Type B pancreatic cell (in vitro differentiated cells): ENCODE results near the gene ADISSP. TPM values are rescaled to one million over a fixed set of nuclear protein-coding genes. Genes with fewer than 3 reads are reported as not detected.
A peak's percentile ranks its signal among the peaks of the same experiment; 100 is the strongest.

ENCODE experiments used
- DNase-seq: peaks from one replicate; pipeline ENCODE4 v3.0.0; 2021; ENCODE audit warnings: mixed read lengths; ENCODE audit not compliant: unreplicated experiment; ENCODE audit errors: extremely low spot score
- H3K27ac Mint-ChIP-seq: 2 replicates; pipeline ENCODE4 v1.8.0; 2021; ENCODE audit warnings: mild to moderate bottlenecking, mixed read lengths
- H3K27me3 Mint-ChIP-seq: 2 replicates; pipeline ENCODE4 v1.8.0; 2021; ENCODE audit warnings: mixed read lengths
- H3K36me3 Mint-ChIP-seq: 2 replicates; pipeline ENCODE4 v1.8.0; 2021; ENCODE audit warnings: mixed read lengths
- H3K4me1 Mint-ChIP-seq: one replicate; pipeline ENCODE4 v1.8.0; 2021; ENCODE audit warnings: mixed read lengths; ENCODE audit not compliant: unreplicated experiment
- H3K4me3 Mint-ChIP-seq: 2 replicates; pipeline ENCODE4 v1.8.0; 2021; ENCODE audit warnings: mild to moderate bottlenecking, mixed read lengths
- H3K9me3 Mint-ChIP-seq: 2 replicates; pipeline ENCODE4 v1.8.0; 2021; ENCODE audit warnings: mixed read lengths
- total RNA-seq: library from RNA; stranded (reverse); gene quantifications from 2 replicates; pipeline ENCODE4 v1.2.1, GENCODE V29; 2021; ENCODE audit warnings: low replicate concordance
- TF ChIP-seq, protein P1 (sequence below): fragments of 200-600 bp; sonication (generic); conservative IDR thresholded peaks from 2 replicates; pipeline ENCODE4 v1.5.0; 2021; ENCODE audit warnings: antibody characterized with exemption, mild to moderate bottlenecking

ADISSP gene
- total RNA-seq, 1 donor from 2014 or later, result 49.4 TPM

DNA sequence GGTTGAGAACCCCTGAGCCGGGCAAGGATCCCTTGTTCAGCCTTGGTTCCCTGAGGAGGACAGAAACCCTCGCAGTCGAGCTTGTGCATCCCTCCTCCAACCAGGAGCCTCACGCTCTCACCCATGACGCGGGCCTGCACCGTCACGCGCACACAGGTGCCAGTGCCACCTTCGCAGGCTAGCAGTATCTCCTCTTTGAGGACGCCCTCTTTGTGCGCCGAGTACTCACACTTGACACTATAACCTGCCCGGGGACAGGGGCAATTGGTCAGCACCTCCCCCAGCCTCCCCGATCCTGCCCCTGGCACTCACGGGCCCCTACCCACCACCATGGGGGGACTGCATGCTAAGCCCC, 13.3 kb downstream of the ADISSP start:
- Mint-ChIP-seq H3K9me3 (no peaks in the 10 kb centered on the region), H3K4me3 (no peak overlapping the region), H3K27me3 (peaks cover 22% of the 10 kb centered on the region), H3K27ac (no peak overlapping the region), H3K36me3 (no peaks in the 10 kb centered on the region), H3K4me1 (peaks cover 3% of the 10 kb centered on the region)
- TF ChIP-seq, protein P1, sequence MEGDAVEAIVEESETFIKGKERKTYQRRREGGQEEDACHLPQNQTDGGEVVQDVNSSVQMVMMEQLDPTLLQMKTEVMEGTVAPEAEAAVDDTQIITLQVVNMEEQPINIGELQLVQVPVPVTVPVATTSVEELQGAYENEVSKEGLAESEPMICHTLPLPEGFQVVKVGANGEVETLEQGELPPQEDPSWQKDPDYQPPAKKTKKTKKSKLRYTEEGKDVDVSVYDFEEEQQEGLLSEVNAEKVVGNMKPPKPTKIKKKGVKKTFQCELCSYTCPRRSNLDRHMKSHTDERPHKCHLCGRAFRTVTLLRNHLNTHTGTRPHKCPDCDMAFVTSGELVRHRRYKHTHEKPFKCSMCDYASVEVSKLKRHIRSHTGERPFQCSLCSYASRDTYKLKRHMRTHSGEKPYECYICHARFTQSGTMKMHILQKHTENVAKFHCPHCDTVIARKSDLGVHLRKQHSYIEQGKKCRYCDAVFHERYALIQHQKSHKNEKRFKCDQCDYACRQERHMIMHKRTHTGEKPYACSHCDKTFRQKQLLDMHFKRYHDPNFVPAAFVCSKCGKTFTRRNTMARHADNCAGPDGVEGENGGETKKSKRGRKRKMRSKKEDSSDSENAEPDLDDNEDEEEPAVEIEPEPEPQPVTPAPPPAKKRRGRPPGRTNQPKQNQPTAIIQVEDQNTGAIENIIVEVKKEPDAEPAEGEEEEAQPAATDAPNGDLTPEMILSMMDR, result no peak
- no peak for DNase-seq

DNA sequence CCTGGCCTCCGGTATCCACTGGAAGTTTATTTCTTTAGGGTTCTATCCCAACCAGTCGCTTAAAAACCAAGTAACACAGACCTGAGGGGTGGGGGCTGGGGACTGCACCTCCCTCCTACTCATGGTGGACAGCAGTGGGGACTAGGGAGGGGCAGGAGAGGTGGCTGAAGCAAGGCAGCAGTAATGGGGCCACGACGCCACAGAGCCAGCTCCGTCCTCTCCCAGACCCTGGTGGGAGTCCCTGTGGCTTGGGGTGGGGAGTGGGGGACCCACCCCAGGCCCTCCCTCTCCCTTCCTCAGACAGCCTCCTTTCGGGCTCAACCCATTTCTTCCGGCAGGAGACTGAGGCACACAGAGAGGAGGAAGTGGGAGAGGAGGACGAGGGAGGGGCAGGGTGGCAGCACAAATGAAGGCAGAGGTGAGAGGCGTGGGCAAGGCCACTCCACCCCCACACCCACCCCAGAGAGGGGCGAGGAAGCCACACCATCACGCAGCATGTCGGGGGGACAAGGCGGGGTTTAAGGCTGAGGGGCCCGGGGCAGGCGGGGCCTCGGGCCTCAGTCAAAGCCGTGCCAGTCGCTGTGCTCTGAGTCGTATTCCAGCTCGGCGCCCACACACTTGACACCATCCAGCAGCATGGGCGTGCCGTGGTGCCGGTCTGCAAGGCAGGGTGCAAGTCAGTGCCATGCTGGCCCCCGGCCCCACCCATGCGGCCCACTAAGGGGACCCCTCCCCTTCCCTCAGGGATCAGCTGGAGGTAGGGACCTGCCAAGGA, 13.9 kb downstream of the ADISSP start:
- TF ChIP-seq, protein P1, result no peak
- Mint-ChIP-seq H3K4me1 (peaks cover 3% of the 10 kb centered on the region), H3K9me3 (no peaks in the 10 kb centered on the region)

DNA sequence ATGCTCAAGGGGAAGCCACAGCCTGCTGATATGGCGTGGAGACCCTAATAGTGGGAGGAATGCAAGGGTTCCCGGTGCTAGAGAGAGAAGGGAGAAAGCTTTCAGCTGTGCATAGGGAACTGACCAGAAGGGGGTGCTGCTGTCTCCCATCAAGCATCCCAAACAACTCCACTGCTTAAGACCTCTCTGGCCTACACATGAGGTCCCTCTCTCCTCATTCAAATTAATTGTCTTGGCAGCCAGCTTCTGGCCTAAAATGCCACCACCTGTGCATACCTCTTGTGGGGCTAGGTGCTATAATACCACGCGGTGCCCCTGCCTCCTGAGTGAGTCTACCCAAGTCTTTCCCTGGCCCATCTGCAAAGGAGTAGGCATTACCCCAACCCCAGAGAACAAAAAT, 14.5 kb downstream of the ADISSP start:
- Mint-ChIP-seq H3K36me3 (no peaks in the 10 kb centered on the region), H3K4me3 (peak overlapping the region; percentile 49), H3K27me3 (peaks cover 31% of the 10 kb centered on the region), H3K27ac (no peak overlapping the region), H3K9me3 (no peaks in the 10 kb centered on the region), H3K4me1 (peaks cover 3% of the 10 kb centered on the region)
- no peak for DNase-seq
- TF ChIP-seq, protein P1, result peak; percentile 80

More for the DNA sequence above, 13.9 kb downstream of the ADISSP start:
- Mint-ChIP-seq H3K36me3 (no peaks in the 10 kb centered on the region), H3K27ac (no peak overlapping the region), H3K4me3 (no peak overlapping the region), H3K27me3 (peaks cover 28% of the 10 kb centered on the region)
- no peak for DNase-seq

DNA sequence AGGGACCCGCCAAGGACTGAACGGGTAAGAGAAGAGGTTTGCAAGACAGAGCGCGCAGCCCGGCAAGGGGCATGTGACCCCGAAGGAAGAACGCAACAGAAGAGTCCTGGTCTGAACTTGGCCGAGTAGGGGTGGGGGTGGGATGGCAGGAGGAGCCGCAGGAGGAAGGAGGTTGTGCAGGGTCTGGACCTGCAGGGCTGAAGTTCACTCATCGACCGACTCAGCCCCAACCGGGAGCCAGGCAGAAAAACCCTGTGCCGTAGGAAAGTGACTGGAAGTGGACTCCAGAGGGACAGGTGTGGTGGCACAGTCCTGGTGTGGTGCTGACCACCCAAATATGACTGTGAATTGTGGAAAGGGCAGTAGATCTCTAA, 15.2 kb downstream of the ADISSP start:
- H3K27me3 Mint-ChIP-seq, result peaks cover 36% of the 10 kb centered on the region
- peaks cover 3% of the 10 kb centered on the region for H3K4me1 Mint-ChIP-seq
- H3K9me3 Mint-ChIP-seq, result no peaks in the 10 kb centered on the region
- peak overlapping the region; percentile 66 for H3K27ac Mint-ChIP-seq
- peak overlapping the region; percentile 74 for H3K4me3 Mint-ChIP-seq
- no peaks in the 10 kb centered on the region for H3K36me3 Mint-ChIP-seq
- no peak for DNase-seq
- TF ChIP-seq, protein P1, result no peak

DNA sequence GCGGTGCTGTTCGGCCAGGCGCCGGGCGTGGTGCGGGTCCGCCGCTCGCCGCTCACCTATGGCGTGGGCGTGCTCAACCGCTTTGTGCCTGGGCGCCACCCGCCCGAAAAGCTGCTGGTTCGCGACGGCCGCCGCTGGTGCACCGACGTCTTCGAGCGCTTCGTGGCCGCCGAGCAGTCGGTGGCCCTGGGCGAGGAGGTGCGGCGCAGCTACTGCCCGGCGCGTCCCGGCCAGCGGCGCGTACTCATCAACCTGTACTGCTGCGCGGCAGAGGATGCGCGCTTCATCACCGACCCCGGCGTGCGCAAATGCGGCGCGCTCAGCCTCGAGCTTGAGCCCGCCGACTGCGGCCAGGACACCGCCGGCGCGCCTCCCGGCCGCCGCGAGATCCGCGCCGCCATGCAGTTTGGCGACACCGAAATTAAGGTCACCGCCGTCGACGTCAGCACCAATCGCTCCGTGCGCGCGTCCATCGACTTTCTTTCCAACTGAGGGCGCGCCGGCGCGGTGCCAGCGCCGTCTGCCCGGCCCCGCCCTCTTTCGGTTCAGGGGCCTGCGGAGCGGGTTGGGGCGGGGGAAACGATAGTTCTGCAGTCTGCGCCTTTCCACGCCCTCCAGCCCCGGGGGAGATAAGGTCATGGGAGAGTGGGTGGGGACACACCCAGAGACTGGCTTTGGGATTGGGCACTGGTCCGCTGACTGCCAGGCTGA, 15.7 kb downstream of the ADISSP start:
- TF ChIP-seq, protein P1, result no peak
- Mint-ChIP-seq H3K36me3 (no peaks in the 10 kb centered on the region), H3K27ac (peak overlapping the region; percentile 66), H3K27me3 (peaks cover 41% of the 10 kb centered on the region), H3K4me1 (peaks cover 3% of the 10 kb centered on the region), H3K4me3 (peak overlapping the region; percentile 74), H3K9me3 (no peaks in the 10 kb centered on the region)
- DNase-seq, result no peak
